ENCODE results near the gene TMEM203.

The TMEM203 gene

DNA sequence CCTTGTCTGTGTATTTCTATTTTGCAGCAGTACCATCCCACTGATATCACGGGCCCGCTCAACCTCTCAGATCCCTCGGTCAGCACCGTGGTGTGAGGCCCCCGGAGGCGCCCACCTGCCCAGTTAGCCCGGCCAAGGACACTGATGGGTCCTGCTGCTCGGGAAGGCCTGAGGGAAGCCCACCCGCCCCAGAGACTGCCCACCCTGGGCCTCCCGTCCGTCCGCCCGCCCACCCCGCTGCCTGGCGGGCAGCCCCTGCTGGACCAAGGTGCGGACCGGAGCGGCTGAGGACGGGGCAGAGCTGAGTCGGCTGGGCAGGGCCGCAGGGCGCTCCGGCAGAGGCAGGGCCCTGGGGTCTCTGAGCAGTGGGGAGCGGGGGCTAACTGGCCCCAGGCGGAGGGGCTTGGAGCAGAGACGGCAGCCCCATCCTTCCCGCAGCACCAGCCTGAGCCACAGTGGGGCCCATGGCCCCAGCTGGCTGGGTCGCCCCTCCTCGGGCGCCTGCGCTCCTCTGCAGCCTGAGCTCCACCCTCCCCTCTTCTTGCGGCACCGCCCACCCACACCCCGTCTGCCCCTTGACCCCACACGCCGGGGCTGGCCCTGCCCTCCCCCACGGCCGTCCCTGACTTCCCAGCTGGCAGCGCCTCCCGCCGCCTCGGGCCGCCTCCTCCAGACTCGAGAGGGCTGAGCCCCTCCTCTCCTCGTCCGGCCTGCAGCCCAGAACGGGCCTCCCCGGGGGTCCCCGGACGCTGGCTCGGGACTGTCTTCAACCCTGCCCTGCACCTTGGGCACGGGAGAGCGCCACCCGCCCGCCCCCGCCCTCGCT is 37.5 kb downstream of the TMEM203 start:
- no peak for FAIRE-seq
- DNase-seq (ENCODE audit: low spot score) = no peak

DNA sequence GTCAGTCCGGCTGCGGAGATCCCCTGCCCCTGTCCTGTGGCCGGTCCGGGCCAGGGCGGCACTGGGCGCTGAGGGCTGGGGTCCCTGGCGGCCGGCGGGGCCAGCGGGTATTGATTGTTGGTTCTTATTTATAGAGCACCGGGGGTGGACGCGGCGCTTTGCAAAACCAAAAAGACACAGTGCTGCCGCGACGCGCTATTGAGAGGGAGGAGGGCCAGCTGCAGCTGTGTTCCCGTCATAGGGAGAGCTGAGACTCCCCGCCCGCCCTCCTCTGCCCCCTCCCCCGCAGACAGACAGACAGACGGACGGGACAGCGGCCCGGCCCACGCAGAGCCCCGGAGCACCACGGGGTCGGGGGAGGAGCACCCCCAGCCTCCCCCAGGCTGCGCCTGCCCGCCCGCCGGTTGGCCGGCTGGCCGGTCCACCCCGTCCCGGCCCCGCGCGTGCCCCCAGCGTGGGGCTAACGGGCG is 38.1 kb downstream of the TMEM203 start:
- no peak for FAIRE-seq
- no peak for DNase-seq (ENCODE audit: low spot score)

GRCh38 chr9:137166380-137167229 is 38.8 kb downstream of the TMEM203 start:
- no peak for FAIRE-seq
- no peak for DNase-seq (ENCODE audit: low spot score)

DNA sequence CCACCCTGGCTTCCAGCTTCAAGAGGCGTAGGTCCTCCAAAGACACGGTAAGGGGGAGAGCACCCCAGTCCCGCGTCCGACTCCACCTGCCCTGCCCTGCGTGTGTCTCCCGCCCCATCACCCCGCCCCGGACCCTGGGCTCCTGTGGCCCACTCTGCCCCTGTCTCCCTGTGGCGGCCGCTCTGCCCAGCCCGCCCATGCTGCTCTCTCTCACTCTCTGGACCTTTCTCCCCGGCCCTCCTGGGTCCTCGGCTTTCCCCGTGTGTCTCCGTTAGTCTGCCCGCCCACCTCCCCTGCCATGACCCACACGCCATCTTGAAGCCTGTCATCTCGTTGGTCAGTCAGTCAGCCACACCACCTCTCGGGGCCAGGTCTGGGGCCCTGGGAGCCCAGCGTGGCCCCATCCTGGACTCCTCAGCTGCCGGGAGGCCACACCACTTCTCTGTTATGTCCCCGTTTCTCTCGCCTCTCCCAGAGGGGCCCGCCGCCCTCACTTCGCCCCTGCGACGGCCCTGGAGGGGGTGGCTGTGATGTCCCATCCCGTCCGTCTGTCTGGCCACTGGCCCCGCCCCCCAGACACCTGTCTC is 40.1 kb downstream of the TMEM203 start:
- DNase-seq (ENCODE audit: low spot score) = no peak
- no peak for FAIRE-seq

- no peak for FAIRE-seq
These were observed 40.8 kb downstream of the TMEM203 start for GRCh38 chr9:137164370-137165249.

DNA sequence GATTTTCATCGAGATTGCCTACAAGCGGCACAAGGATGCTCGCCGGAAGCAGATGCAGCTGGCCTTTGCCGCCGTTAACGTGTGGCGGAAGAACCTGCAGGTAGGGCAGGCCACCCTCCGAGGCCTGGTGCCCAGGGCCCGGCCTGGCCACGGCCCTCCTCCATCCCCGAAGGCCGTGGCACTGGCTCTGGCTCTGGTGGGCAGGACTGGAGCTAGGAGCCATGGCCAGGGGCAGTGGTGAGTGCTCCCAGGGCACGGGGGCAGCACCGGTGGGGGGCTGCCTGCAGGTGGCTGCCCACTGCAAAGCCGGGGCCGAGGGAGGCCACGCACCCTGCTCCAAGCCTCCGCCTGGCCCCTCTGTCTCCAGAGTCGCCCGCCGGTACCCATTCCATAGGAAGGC is 41.6 kb downstream of the TMEM203 start:
- no peak for FAIRE-seq
- no peak for DNase-seq (ENCODE audit: low spot score)

More at GRCh38 chr9:137164370-137165249, 40.8 kb downstream of the TMEM203 start:
- no peak for DNase-seq (ENCODE audit: low spot score)

- DNase-seq (ENCODE audit: low spot score) = no peak
These were observed 42.1 kb downstream of the TMEM203 start for GRCh38 chr9:137163365-137163715.

DNA sequence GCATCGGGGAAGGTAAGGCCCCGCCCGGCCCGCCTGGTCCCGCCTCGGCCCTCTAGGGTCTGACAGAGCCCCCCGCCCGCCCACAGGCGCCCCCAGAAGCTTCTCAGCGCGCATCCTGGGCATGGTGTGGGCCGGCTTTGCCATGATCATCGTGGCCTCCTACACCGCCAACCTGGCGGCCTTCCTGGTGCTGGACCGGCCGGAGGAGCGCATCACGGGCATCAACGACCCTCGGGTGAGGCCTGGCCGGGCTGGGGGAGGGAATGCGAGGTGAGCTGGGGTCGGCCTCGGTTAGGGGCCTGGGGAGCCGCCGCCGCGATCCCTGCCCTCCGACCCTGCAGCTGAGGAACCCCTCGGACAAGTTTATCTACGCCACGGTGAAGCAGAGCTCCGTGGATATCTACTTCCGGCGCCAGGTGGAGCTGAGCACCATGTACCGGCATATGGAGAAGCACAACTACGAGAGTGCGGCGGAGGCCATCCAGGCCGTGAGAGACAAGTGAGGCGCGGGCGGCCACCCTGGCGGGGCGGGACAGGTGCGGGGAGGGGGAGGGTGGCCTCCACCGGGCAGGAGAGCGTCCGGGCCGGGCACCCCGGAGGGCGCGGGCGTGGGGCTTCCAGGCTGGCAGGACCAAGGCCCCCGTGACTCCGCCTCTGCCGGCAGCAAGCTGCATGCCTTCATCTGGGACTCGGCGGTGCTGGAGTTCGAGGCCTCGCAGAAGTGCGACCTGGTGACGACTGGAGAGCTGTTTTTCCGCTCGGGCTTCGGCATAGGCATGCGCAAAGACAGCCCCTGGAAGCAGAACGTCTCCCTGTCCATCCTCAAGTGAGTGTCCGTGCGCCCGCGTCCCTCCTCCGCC is 42.7 kb downstream of the TMEM203 start:
- FAIRE-seq (no peak), DNase-seq (ENCODE audit: low spot score) (no peak)

More at GRCh38 chr9:137163365-137163715, 42.1 kb downstream of the TMEM203 start:
- FAIRE-seq = no peak

GRCh38 chr9:137161558-137162486 is 43.6 kb downstream of the TMEM203 start:
- DNase-seq (ENCODE audit: low spot score) (no peak), FAIRE-seq (no peak)

- FAIRE-seq (no peak), DNase-seq (ENCODE audit: low spot score) (no peak)
These were observed 44.5 kb downstream of the TMEM203 start for GRCh38 chr9:137160716-137161557.

DNA sequence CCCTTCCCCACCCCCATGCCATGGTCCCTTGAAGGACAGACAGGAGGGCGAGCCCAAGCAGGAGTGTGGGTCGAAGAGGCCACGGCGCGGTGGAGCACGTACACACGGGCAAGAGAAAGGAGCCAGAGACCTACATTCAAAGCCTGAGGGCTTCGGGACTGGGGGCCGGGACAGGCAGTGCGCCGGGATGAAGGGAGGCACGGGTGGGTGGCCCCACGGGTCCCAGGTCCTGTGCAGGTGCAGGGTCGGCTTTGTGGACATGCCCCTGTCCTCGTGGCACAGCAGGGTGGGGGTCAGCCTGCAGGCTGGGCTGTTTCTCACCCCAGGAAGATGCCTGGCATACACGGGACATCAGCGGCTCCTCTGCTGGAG is 45.4 kb downstream of the TMEM203 start:
- DNase-seq (ENCODE audit: low spot score) = no peak
- FAIRE-seq = no peak

- FAIRE-seq = no peak
These were observed 46.1 kb downstream of the TMEM203 start for GRCh38 chr9:137159105-137160053.

GRCh38 chr9:137158625-137159024 is 46.8 kb downstream of the TMEM203 start:
- FAIRE-seq = no peak
- no peak for DNase-seq (ENCODE audit: low spot score)

More at GRCh38 chr9:137159105-137160053, 46.1 kb downstream of the TMEM203 start:
- no peak for DNase-seq (ENCODE audit: low spot score)

DNA sequence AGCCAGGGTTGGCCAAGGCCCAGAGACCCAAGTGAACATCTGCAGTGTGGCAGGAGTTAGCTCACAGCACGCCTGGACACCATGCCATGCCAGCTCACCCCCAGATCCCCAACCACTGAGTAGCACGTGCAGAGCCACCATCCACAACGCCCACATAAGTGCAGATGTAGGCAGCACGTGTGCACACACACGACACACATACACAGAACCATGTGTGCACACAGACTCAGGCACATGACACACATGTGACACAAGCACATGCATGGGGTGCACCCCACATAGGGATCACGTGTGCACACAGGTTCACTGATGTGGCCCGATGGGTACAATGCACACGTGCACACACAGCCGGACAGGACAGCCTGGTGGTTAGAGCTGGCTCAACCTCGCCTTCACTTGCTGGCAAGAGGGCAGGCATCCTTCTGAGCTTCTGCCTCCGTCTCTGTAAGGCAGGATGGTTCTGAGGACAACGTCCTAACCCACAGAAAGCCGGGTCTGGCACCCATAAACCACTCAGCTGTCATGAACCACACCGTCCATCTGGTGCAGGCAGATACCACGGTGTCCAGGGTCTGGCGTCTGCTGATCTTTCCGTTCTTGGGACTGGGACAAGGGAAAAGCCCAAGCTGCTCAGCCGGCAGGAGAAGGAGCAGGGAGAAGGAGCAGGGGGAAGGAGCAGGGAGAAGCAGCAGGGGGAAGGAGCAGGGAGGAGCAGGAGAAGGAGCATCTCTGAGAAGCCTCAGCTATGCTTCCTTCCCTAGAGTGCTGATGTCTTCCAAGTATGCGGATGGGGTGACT is 47.6 kb downstream of the TMEM203 start:
- DNase-seq (ENCODE audit: low spot score) = no peak
- FAIRE-seq = no peak

DNA sequence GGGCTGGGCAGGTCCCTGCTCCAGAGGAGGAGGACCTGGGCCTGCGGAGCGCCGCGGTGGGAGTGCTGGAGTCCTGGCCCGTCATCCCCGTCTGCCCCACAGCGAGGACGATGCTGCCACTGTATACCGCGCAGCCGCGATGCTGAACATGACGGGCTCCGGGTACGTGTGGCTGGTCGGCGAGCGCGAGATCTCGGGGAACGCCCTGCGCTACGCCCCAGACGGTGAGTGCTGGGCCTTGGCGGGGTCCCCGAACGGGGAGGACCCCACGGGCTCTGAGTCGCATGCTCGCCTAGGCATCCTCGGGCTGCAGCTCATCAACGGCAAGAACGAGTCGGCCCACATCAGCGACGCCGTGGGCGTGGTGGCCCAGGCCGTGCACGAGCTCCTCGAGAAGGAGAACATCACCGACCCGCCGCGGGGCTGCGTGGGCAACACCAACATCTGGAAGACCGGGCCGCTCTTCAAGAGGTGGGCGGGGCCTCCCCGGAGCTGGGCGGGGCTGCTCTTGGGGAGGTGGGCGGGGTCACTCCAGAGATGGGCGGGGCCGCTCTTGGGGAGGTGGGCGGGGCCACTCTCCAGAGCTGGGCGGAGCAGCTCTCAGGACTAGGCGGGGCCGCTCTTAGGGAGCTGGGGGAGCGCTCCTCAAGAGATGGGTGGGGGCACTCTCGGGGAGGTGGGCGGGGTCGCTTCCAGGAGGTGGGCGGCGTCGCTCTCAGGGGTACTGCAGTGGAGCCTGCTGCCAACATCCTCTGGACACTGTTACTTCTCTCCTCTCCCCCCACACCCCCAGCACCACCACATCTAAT is 48.7 kb downstream of the TMEM203 start:
- no peak for DNase-seq (ENCODE audit: low spot score)

More for the DNA sequence above, 48.7 kb downstream of the TMEM203 start:
- FAIRE-seq = no peak
